Measurements from ENCODE around the gene PDE4D. TPM values are rescaled to one million over a fixed set of nuclear protein-coding genes. Genes with fewer than 3 reads are reported as not detected.

Gene PDE4D
- total RNA-seq, 1 donor from 2014 or later = 14.2 TPM

- TF ChIP-seq CTCF (IDR thresholded peaks at IDR 0.05; ENCODE audit: insufficient read depth, low read depth, low read length) (no peak), EZH2 (IDR thresholded peaks at IDR 0.05; ENCODE audit: insufficient read depth, low read length) (no peak)
- H3K4me1 ChIP-seq (ENCODE audit: insufficient read depth, low read length) = peaks cover 27% of the 10 kb centered on the region
- no peaks in the 10 kb centered on the region for H3K27me3 ChIP-seq (ENCODE audit: insufficient read depth, low read length)
- no peak overlapping the region for H3K9ac ChIP-seq (ENCODE audit: low read length)
- no peak overlapping the region for H3K4me2 ChIP-seq (ENCODE audit: low read length)
- FAIRE-seq = no peak
- H3K27ac ChIP-seq (ENCODE audit: low read depth, low read length) = no peak overlapping the region
- H3K4me3 ChIP-seq (ENCODE audit: insufficient read depth, low read depth, low read length) = no peak overlapping the region
- no peaks in the 10 kb centered on the region for H4K20me1 ChIP-seq (ENCODE audit: insufficient read depth, low read length)
- H2AFZ ChIP-seq (ENCODE audit: low read depth, low read length) = no peak overlapping the region
- no peak overlapping the region for H3K4me3 Mint-ChIP-seq (ENCODE audit: unreplicated experiment)
- peaks cover 4% of the 10 kb centered on the region for H3K9me3 Mint-ChIP-seq (ENCODE audit: unreplicated experiment)
- no peaks in the 10 kb centered on the region for H3K36me3 ChIP-seq (ENCODE audit: insufficient read depth, low read length)
- no peaks in the 10 kb centered on the region for H3K27me3 Mint-ChIP-seq (ENCODE audit: low read depth, unreplicated experiment)
- H3K27ac Mint-ChIP-seq (ENCODE audit: unreplicated experiment) = no peak overlapping the region
- DNase-seq (ENCODE audit: low read depth) = peak; percentile 25
- no peaks in the 10 kb centered on the region for H3K79me2 ChIP-seq (ENCODE audit: insufficient read depth, low read length)
- peaks cover 4% of the 10 kb centered on the region for H3K36me3 Mint-ChIP-seq (ENCODE audit: low read depth, unreplicated experiment)
- H3K4me1 Mint-ChIP-seq (ENCODE audit: low read depth, unreplicated experiment) = peaks cover 19% of the 10 kb centered on the region
- H3K9me3 ChIP-seq (ENCODE audit: insufficient read depth, low read depth, low read length) = no peaks in the 10 kb centered on the region
These were observed 371.2 kb downstream of the PDE4D start for GRCh38 chr5:59522201-59522831.

- Mint-ChIP-seq H3K4me1 (ENCODE audit: low read depth, unreplicated experiment) (peaks cover 18% of the 10 kb centered on the region), H3K4me3 (ENCODE audit: unreplicated experiment) (no peak overlapping the region), H3K36me3 (ENCODE audit: low read depth, unreplicated experiment) (peaks cover 4% of the 10 kb centered on the region), H3K9me3 (ENCODE audit: unreplicated experiment) (peaks cover 4% of the 10 kb centered on the region), H3K27ac (ENCODE audit: unreplicated experiment) (no peak overlapping the region), H3K27me3 (ENCODE audit: low read depth, unreplicated experiment) (no peaks in the 10 kb centered on the region)
- no peaks in the 10 kb centered on the region for H3K27me3 ChIP-seq (ENCODE audit: insufficient read depth, low read length)
- H3K9ac ChIP-seq (ENCODE audit: low read length) = no peak overlapping the region
- no peak overlapping the region for H3K4me2 ChIP-seq (ENCODE audit: low read length)
- peaks cover 27% of the 10 kb centered on the region for H3K4me1 ChIP-seq (ENCODE audit: insufficient read depth, low read length)
- no peak overlapping the region for H3K27ac ChIP-seq (ENCODE audit: low read depth, low read length)
- no peak for DNase-seq (ENCODE audit: low read depth)
- H4K20me1 ChIP-seq (ENCODE audit: insufficient read depth, low read length) = no peaks in the 10 kb centered on the region
- no peaks in the 10 kb centered on the region for H3K36me3 ChIP-seq (ENCODE audit: insufficient read depth, low read length)
- no peaks in the 10 kb centered on the region for H3K79me2 ChIP-seq (ENCODE audit: insufficient read depth, low read length)
- no peak overlapping the region for H3K4me3 ChIP-seq (ENCODE audit: insufficient read depth, low read depth, low read length)
- no peaks in the 10 kb centered on the region for H3K9me3 ChIP-seq (ENCODE audit: insufficient read depth, low read depth, low read length)
- TF ChIP-seq CTCF (IDR thresholded peaks at IDR 0.05; ENCODE audit: insufficient read depth, low read depth, low read length) = no peak
- TF ChIP-seq EZH2 (IDR thresholded peaks at IDR 0.05; ENCODE audit: insufficient read depth, low read length) = no peak
- FAIRE-seq = no peak
- H2AFZ ChIP-seq (ENCODE audit: low read depth, low read length) = no peak overlapping the region
These were observed 372.1 kb downstream of the PDE4D start for GRCh38 chr5:59521476-59521875.

- H3K9me3 Mint-ChIP-seq (ENCODE audit: unreplicated experiment) = peaks cover 4% of the 10 kb centered on the region
- Histone ChIP-seq H3K9ac (ENCODE audit: low read length) (no peak overlapping the region), H4K20me1 (ENCODE audit: insufficient read depth, low read length) (no peaks in the 10 kb centered on the region), H3K9me3 (ENCODE audit: insufficient read depth, low read depth, low read length) (no peaks in the 10 kb centered on the region), H3K4me1 (ENCODE audit: insufficient read depth, low read length) (peaks cover 16% of the 10 kb centered on the region), H3K79me2 (ENCODE audit: insufficient read depth, low read length) (no peaks in the 10 kb centered on the region), H3K27me3 (ENCODE audit: insufficient read depth, low read length) (no peaks in the 10 kb centered on the region), H3K4me2 (ENCODE audit: low read length) (no peak overlapping the region), H2AFZ (ENCODE audit: low read depth, low read length) (no peak overlapping the region), H3K4me3 (ENCODE audit: insufficient read depth, low read depth, low read length) (no peak overlapping the region), H3K36me3 (ENCODE audit: insufficient read depth, low read length) (no peaks in the 10 kb centered on the region), H3K27ac (ENCODE audit: low read depth, low read length) (no peak overlapping the region)
- TF ChIP-seq CTCF (IDR thresholded peaks at IDR 0.05; ENCODE audit: insufficient read depth, low read depth, low read length) (no peak), EZH2 (IDR thresholded peaks at IDR 0.05; ENCODE audit: insufficient read depth, low read length) (no peak)
- DNase-seq (ENCODE audit: low read depth) (no peak), FAIRE-seq (no peak)
- no peak overlapping the region for H3K4me3 Mint-ChIP-seq (ENCODE audit: unreplicated experiment)
- peaks cover 3% of the 10 kb centered on the region for H3K36me3 Mint-ChIP-seq (ENCODE audit: low read depth, unreplicated experiment)
- no peak overlapping the region for H3K27ac Mint-ChIP-seq (ENCODE audit: unreplicated experiment)
- H3K27me3 Mint-ChIP-seq (ENCODE audit: low read depth, unreplicated experiment) = no peaks in the 10 kb centered on the region
- H3K4me1 Mint-ChIP-seq (ENCODE audit: low read depth, unreplicated experiment) = peaks cover 11% of the 10 kb centered on the region
These were observed 374.2 kb downstream of the PDE4D start for GRCh38 chr5:59519338-59519737.

All from astrocyte (in vitro differentiated cells and primary cell).